Liver (tissue), 9 donors: ENCODE results near the gene AGPAT3. TPM values are rescaled to one million over a fixed set of nuclear protein-coding genes. Genes with fewer than 3 reads are reported as not detected.

ENCODE experiments used
- DNase-seq: peaks from one replicate; pipeline ENCODE4 v3.0.0-alpha.2; 2017; ENCODE audit warnings: low spot score
- H3K27ac ChIP-seq, 2 donors: one replicate each; pipeline ENCODE4 v1.7.0; 2013; ENCODE audit warnings: inconsistent platforms in 2 of 2, low read length in 2 of 2, control low read depth in 1 of 2, low read depth in 1 of 2, mild to moderate bottlenecking in 1 of 2
- H3K27me3 ChIP-seq, 4 donors: one replicate each; pipeline versions ENCODE4 v1.6.1 to v1.7.0; 2013; ENCODE audit warnings: low read length in 3 of 4, inconsistent platforms in 1 of 4, mild to moderate bottlenecking in 1 of 4, moderate library complexity in 1 of 4; ENCODE audit not compliant: control insufficient read depth in 4 of 4, insufficient read depth in 4 of 4
- H3K36me3 ChIP-seq, 4 donors: one replicate each; pipeline versions ENCODE4 v1.6.1 to v1.7.0; 2013; ENCODE audit warnings: low read length in 3 of 4, mild to moderate bottlenecking in 3 of 4, low read depth in 1 of 4, moderate library complexity in 1 of 4; ENCODE audit not compliant: control insufficient read depth in 4 of 4, insufficient read depth in 3 of 4
- H3K4me1 ChIP-seq, 4 donors: one replicate each; pipeline versions ENCODE4 v1.6.1 to v1.7.0; 2013; ENCODE audit warnings: low read length in 3 of 4, mild to moderate bottlenecking in 3 of 4, moderate library complexity in 1 of 4; ENCODE audit not compliant: control insufficient read depth in 4 of 4, insufficient read depth in 4 of 4
- H3K4me3 ChIP-seq, 3 donors: one replicate each; pipeline versions ENCODE4 v1.6.1 to v1.7.0; 2013; ENCODE audit warnings: low read length in 3 of 3, control low read depth in 1 of 3, low read depth in 1 of 3, mild to moderate bottlenecking in 1 of 3
- H3K9ac ChIP-seq, 2 donors: one replicate each; pipeline ENCODE4 v1.7.0; 2013; ENCODE audit warnings: low read length in 2 of 2, mild to moderate bottlenecking in 2 of 2, moderate library complexity in 2 of 2, control low read depth in 1 of 2, low read depth in 1 of 2
- H3K9me3 ChIP-seq, 4 donors: one replicate each; pipeline versions ENCODE4 v1.6.1 to v1.7.0; 2013; ENCODE audit warnings: low read length in 3 of 4; ENCODE audit not compliant: control insufficient read depth in 4 of 4
- CTCF ChIP-seq: fragments of 150-350 bp; IDR thresholded peaks from 2 replicates; pipeline ENCODE4 v1.5.1; 2017; ENCODE audit warnings: improper control_type of control experiment, low read depth, low read length; ENCODE audit not compliant: missing input control
- EGR1 ChIP-seq, 2 donors: IDR thresholded peaks; 2 replicates each; pipeline ENCODE4 v1.6.1; 2016 to 2018; ENCODE audit warnings: antibody characterized with exemption in 2 of 2, low read depth in 2 of 2
- FOXA1 ChIP-seq: IDR thresholded peaks from 2 replicates; pipeline ENCODE4 v1.6.1; 2016; ENCODE audit warnings: antibody characterized with exemption
- FOXA2 ChIP-seq: IDR thresholded peaks from 2 replicates; pipeline ENCODE4 v1.6.1; 2016; ENCODE audit warnings: antibody characterized with exemption
- GABPA ChIP-seq, 2 donors: IDR thresholded peaks in 1 of 2; conservative IDR thresholded peaks in 1 of 2; 2 replicates each; pipeline ENCODE4 v1.6.1; 2016; ENCODE audit warnings: antibody characterized with exemption in 2 of 2, mild to moderate bottlenecking in 1 of 2, moderate library complexity in 1 of 2
- HNF4A ChIP-seq, 2 donors: conservative IDR thresholded peaks; 2 replicates each; pipeline ENCODE4 v1.6.1; 2016; ENCODE audit warnings: antibody characterized with exemption in 2 of 2, mild to moderate bottlenecking in 2 of 2
- HNF4G ChIP-seq: IDR thresholded peaks from 2 replicates; pipeline ENCODE4 v1.6.1; 2016; ENCODE audit warnings: antibody characterized with exemption
- JUND ChIP-seq, 2 donors: IDR thresholded peaks; 2 replicates each; pipeline ENCODE4 v1.6.1; 2016; ENCODE audit warnings: antibody characterized with exemption in 2 of 2
- MAX ChIP-seq: IDR thresholded peaks from 2 replicates; pipeline ENCODE4 v1.6.1; 2016; ENCODE audit warnings: antibody characterized with exemption
- NR2F2 ChIP-seq: IDR thresholded peaks from 2 replicates; pipeline ENCODE4 v1.6.1; 2016; ENCODE audit warnings: antibody characterized with exemption
- RAD21 ChIP-seq, 2 donors: IDR thresholded peaks; 2 replicates each; pipeline ENCODE4 v1.6.1; 2016; ENCODE audit warnings: antibody characterized with exemption in 2 of 2, mild to moderate bottlenecking in 2 of 2
- REST ChIP-seq: IDR thresholded peaks from 2 replicates; pipeline ENCODE4 v1.6.1; 2016; ENCODE audit warnings: antibody characterized with exemption, mild to moderate bottlenecking
- RXRA ChIP-seq, 2 donors: IDR thresholded peaks; 2 replicates each; pipeline ENCODE4 v1.6.1; 2017 to 2018; ENCODE audit warnings: antibody characterized with exemption in 2 of 2, mild to moderate bottlenecking in 1 of 2
- SP1 ChIP-seq: IDR thresholded peaks from 2 replicates; pipeline ENCODE4 v1.6.1; 2018; ENCODE audit warnings: antibody characterized with exemption, mild to moderate bottlenecking
- TAF1 ChIP-seq: conservative IDR thresholded peaks from 2 replicates; pipeline ENCODE4 v1.6.1; 2016; ENCODE audit warnings: antibody characterized with exemption, mild to moderate bottlenecking
- YY1 ChIP-seq: IDR thresholded peaks from 2 replicates; pipeline ENCODE4 v1.6.1; 2016; ENCODE audit warnings: antibody characterized with exemption, mild to moderate bottlenecking
- WGBS: extraction: QIAGEN DNeasy Blood & Tissue Kit; methylation state at CpG from one replicate; pipeline ENCODE4 v1.1.7; 2013; 5-methylcytosine and 5-hydroxymethylcytosine counted together
- polyA plus RNA-seq, 2 donors: library from polyadenylated mRNA; stranded (reverse) in 1 of 2; unstranded in 1 of 2; fragments of 200-250 nt in 1 of 2; fragments of >200 nt in 1 of 2; fragmentation: Nextera tagmentation in 1 of 2; extraction: Ambion mirVana in 1 of 2; gene quantifications; one replicate each; pipeline versions ENCODE4 v1.2.1 to v1.2.3, GENCODE V29; 2013 to 2015
- total RNA-seq, 2 donors: library from RNA; depleted of rRNA; stranded (reverse); fragments of >200 nt; gene quantifications; one replicate each; pipeline ENCODE4 v1.2.3, GENCODE V29; 2014
- TF ChIP-seq, protein P1 (sequence below): IDR thresholded peaks from 2 replicates; pipeline ENCODE4 v1.6.1; 2016; ENCODE audit warnings: antibody characterized with exemption
- TF ChIP-seq, protein P2 (sequence below): IDR thresholded peaks from 2 replicates; pipeline ENCODE4 v1.6.1; 2016; ENCODE audit warnings: antibody characterized with exemption
- donor health status: healthy.
- donor health status: healthy.
- donor health status: healthy.
- donor health status: healthy.
- donor health status: healthy.

AGPAT3 gene
- total and polyA plus RNA-seq, 4 donors = 32.3 to 148 (median 59.8) TPM

DNA sequence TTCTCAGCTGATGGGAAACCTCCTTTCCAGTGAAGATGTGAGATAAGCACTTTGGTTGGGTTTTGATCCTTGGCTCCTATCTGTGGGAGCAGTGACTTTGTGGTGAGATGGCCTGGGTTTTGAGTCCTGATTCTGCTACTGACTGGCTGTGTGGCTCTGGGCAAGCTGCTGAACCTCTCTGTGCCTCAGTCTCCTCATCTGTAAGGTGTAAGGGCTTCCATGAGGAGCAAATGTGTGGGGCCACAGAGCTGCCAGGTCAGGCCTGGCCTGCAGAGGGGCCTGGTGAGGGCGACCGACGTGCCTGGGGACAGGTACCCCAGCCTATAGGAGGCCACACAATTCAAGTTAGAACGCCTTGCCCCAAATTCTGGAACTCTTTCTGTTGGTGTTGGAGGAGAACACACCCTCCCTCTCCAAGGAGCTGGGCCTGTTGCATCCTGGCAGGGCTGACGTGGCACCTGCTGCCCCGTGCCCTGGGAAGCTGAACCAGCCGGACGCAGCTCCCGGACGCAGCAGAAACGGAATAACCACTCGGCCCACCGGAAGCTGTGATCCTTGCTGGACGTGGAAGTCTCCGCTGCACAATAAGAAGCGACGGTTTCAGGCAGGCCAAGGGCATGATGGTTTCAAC is 62.7 kb downstream of the AGPAT3 start (continued):
- no peak for TF ChIP-seq CTCF
- TF ChIP-seq, protein P1, sequence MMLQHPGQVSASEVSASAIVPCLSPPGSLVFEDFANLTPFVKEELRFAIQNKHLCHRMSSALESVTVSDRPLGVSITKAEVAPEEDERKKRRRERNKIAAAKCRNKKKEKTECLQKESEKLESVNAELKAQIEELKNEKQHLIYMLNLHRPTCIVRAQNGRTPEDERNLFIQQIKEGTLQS = no peak
- TF ChIP-seq RXRA (IDR thresholded peaks at IDR 0.05) = no peak
- TF ChIP-seq MAX = no peak

DNA sequence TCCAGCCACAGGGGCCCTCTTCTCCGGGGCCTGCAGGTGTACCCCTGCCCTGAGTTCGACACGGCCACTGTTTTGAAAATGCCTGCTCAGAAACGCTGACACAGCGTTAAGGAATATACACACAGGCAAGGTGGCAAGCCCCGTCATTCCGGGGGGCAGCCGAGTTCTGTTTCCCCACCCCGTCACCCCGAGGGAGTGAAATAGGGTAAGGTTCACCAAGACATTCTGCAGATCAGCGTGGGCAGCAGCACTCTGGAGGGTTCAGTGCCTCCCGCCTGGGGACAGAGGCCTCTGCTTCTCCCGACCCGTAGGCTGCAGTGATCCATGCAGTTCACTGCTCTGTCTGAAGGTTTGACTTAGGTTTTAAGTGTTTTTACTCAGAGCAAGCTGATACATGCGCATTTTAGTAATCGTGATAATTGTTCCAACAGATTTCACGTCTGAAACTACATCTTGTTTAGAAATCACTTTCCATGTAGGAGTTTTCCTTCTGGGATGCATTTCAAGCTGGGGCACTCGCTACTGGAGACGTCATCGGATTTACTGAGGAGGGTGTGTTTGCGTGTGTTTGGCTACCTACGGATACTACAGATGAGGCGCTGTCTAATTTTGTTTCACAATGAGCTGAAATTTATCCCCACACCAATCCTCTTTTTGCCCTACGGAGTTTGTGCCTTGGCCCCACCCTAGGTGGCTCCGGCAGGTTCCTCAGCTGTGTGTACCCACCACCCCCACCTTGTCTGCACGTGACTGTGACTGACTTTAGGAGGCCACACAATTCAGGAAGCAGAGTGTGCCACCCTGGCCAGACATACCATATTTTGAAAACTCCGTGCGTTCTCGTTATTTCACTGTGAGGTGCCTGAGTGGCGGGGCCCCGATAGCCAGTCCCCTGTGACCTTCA is 63.5 kb downstream of the AGPAT3 start:
- H3K9me3 ChIP-seq = no peaks in the 10 kb centered on the region
- WGBS = 76% methylated on average over 31 of the region's 31 CpGs
- no peaks in the 10 kb centered on the region for H3K27me3 ChIP-seq
- no peak overlapping the region for H3K9ac ChIP-seq
- H3K4me1 ChIP-seq = peaks cover 22 to 59% (median 49%) of the 10 kb centered on the region in 4 donors
- TF ChIP-seq SP1 (no peak), YY1 (no peak), EGR1 (IDR thresholded peaks at IDR 0.05; ENCODE audit: low read depth in 2 of 2) (no peak), HNF4G (no peak), MAX (no peak), HNF4A (conservative IDR thresholded peaks at IDR 0.05) (no peak), RXRA (IDR thresholded peaks at IDR 0.05) (no peak), TAF1 (no peak), FOXA2 (no peak), CTCF (no peak), RAD21 (IDR thresholded peaks at IDR 0.05) (no peak), JUND (IDR thresholded peaks at IDR 0.05) (no peak), REST (no peak), GABPA (IDR thresholded peaks at IDR 0.05 in 1 of 2, conservative IDR thresholded peaks at IDR 0.05 in 1 of 2) (no peak), FOXA1 (no peak), NR2F2 (no peak)
- TF ChIP-seq, protein P2, sequence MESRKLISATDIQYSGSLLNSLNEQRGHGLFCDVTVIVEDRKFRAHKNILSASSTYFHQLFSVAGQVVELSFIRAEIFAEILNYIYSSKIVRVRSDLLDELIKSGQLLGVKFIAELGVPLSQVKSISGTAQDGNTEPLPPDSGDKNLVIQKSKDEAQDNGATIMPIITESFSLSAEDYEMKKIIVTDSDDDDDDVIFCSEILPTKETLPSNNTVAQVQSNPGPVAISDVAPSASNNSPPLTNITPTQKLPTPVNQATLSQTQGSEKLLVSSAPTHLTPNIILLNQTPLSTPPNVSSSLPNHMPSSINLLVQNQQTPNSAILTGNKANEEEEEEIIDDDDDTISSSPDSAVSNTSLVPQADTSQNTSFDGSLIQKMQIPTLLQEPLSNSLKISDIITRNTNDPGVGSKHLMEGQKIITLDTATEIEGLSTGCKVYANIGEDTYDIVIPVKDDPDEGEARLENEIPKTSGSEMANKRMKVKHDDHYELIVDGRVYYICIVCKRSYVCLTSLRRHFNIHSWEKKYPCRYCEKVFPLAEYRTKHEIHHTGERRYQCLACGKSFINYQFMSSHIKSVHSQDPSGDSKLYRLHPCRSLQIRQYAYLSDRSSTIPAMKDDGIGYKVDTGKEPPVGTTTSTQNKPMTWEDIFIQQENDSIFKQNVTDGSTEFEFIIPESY = no peak
- TF ChIP-seq, protein P1 = no peak
- H3K4me3 ChIP-seq = no peak overlapping the region
- DNase-seq = no peak
- peak overlapping the region in 1 of 2 donors; percentile 42 for H3K27ac ChIP-seq
- peaks cover 0 to 4% (median 1%) of the 10 kb centered on the region in 4 donors for H3K36me3 ChIP-seq
